IMR-90 (cell line): ENCODE data around the gene JSRP1.

Source experiments
- CTCF ChIP-seq: conservative IDR thresholded peaks from 2 replicates; pipeline ENCODE4 v1.5.1; 2012; ENCODE audit warnings: mild to moderate bottlenecking, low read depth, low read length, improper control_type of control experiment
- MAZ ChIP-seq: IDR thresholded peaks from 2 replicates; pipeline ENCODE4 v1.6.1; 2012; ENCODE audit warnings: low read depth, mild to moderate bottlenecking, low read length, improper control_type of control experiment, moderate library complexity, borderline replicate concordance
- POLR2A ChIP-seq: IDR thresholded peaks from 2 replicates; pipeline ENCODE4 v1.6.1; 2012; ENCODE audit warnings: mild to moderate bottlenecking, low read depth, low read length
- RAD21 ChIP-seq: IDR thresholded peaks from 2 replicates; pipeline ENCODE4 v1.6.1; 2012; ENCODE audit warnings: low read length, improper control_type of control experiment
- SMC3 ChIP-seq: fragments of 150-350 bp; IDR thresholded peaks from 2 replicates; pipeline ENCODE4 v1.6.1; 2016; ENCODE audit warnings: low read depth, mild to moderate bottlenecking, antibody characterized with exemption, low read length, moderate library complexity

- no peak for TF ChIP-seq POLR2A
- TF ChIP-seq CTCF, result no peak
- TF ChIP-seq RAD21, result no peak
- TF ChIP-seq SMC3, result no peak
- TF ChIP-seq MAZ, result no peak
Observed at GRCh38 chr19:2249880-2250765, 6.1 kb downstream of the JSRP1 start.
